Left cardiac atrium (tissue), 4 donors: Measurements from ENCODE around the gene EFNA5. TPM values are rescaled to one million over a fixed set of nuclear protein-coding genes. Genes with fewer than 3 reads are reported as not detected.
A peak's percentile ranks its signal among the peaks of the same experiment; 100 is the strongest.

Source experiments
- ATAC-seq, 2 donors: fragments of 200-7000 bp; cut with Tn5 transposase; one replicate each; pipeline ENCODE4 v1.9.1; 2020; ENCODE audit warnings: mild to moderate bottlenecking in 2 of 2, moderate library complexity in 2 of 2
- DNase-seq: peaks from one replicate; pipeline ENCODE4 v3.0.0-alpha.2; 2020
- intact Hi-C, 2 donors: fragments of 100-400 bp; cut with DNase I; formaldehyde crosslinking; loops; one replicate each; pipeline versions ENCODE4 v1.14.1 to v1.15.1; 2022 to 2023
- total RNA-seq, 2 donors: library from RNA; stranded (reverse); fragmentation: NEBNext Ultra II Directional; extraction: Animal tissue kit (Norgen Biotek cat#: 25700); gene quantifications; one replicate each; pipeline ENCODE4 v1.2.1, GENCODE V29; 2021
- donor health status: DM: no; HTN: yes; CAD: no.
- donor health status: DM: no; HTN: yes; CAD: no; lungs with severe emphysema.
- donor health status: DM: yes; HTN: yes; CAD: no.
- donor health status: Dilated cardiomyopathy.

The EFNA5 gene
- total RNA-seq, 2 donors from 2014 or later, result 23.9 to 29.2 TPM

DNA sequence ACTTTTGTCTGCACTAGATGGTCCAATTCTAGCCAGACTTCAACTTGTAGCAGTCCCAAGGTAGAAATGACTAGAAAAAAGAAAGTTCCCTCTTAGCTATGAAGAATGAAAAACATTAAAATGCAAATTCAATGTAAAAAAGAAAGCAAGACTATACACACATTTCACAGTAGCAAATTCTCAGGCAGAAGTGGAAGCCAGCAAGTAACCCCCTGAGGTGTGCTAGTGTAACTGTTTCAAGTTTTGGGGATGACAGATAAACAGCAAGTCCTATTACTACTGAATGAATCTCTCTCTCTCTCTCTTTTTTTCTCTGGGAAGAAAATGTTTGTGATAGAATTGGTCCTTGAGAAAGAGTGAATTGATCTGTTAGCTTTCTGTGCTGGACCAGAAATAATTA lies 185.6 kb downstream of the EFNA5 start:
- no peak for DNase-seq
- intact Hi-C loops, result no loop called here
- ATAC-seq, result no peak

DNA sequence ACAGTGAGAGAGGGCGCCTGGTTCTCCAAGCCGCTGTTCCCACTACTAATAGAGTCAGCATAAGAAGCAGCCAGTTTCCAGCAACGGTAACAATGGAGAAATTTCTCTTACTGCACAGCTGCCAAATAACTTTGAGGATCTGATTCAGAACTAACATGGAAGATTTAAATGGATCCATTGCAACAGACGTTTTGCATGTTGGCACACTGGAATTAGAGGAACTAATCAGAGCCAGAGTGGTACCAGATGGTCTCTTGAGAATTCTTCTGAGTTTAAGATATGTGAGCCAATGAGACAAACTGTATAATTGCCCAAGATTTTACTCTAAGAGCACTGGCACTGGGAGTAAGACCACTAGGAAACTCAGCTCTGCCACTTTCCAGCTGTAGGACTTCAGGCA lies 186.5 kb downstream of the EFNA5 start:
- DNase-seq (no peak), ATAC-seq (peak in 1 of 2 donors; percentile 41)
- intact Hi-C loops, result no loop called here

DNA sequence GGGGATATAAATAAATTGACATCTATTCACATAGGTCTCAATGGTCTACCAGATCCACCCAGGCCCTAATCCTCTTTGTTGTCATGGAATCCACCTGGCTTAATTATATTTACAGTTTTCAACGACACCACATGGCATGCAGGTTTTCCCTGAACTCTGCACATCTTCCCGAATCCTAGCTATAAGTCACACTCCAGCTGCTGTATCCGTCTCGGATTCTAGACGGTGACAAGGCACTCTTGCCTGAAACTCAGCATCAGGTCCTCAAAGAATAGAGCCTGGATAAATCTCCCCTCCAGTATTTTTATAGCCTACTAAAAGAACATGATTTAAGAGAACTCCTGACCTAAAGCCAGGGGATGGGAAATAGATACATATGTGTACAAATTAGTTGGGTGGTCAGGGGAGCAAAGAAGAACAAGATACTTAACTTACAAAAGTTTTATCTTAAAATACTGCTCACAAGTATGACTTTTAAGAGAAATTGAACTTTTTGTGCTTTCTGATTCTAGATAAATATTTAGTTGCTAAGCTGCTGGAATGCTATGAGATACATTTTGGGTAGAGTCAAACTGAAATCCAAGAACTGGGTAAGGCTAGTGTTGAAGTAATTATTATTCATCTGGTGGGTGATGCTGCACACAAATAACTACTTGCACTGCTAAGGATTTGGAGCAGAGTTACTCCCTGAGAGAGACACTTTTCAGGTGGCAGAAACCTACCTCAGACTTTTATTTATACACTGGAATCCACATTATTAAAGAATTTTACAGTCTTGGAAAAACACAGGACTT lies 187.3 kb downstream of the EFNA5 start:
- intact Hi-C loops, result no loop called here
- ATAC-seq (no peak), DNase-seq (no peak)

DNA sequence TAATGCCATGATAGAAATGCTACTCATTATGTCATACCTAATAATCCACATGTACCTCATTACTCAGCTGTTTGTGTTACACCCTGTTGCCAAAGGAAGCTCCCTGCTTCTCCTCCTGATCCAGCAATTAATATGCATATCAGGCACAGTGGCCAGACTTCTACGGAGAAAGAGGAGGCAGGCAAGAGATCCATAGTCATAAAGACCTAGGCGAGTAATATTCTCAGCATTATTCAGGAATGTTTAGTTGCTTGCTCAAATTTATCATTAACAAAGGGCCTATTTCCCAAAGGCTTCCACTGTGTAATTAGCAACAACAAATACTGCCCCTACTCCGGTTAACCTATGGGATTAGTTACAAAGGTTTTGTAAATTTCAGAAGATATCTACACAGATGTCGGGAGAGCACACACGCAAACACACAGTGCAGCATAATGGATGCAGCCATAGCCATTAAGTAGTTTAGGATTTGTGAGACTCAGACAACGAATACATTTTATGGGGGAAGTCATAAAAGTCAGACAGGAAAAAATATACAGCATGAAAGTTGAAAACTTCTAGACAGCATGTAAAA lies 192.6 kb downstream of the EFNA5 start:
- intact Hi-C loops, result loop anchor here in 1 of 2 donors (10.0 kb wide), 1 partner anchor 77 kb away; no protein-coding TSS in a partner anchor
- ATAC-seq (peak in 1 of 2 donors; percentile 45), DNase-seq (no peak)

DNA sequence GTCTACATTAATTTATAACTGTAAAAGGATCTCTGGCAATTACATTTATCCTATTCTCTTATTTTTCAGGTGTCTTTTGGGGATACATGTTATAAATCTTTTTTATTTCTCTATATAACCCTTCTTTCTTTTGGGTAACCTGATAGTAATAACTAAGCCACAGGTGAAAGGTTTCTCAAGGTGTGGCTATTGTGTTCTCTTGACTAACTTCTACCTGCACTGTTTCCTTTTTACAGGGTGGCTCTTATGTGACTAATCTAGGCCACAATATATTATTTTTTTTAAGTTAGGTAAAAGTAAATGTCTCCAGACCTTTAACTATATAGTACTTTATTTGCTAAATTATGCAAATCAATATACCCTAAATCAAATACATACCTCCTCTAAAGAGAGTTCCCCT lies 193.2 kb downstream of the EFNA5 start:
- intact Hi-C loops, result loop anchor here in 1 of 2 donors (10.0 kb wide), 1 partner anchor 77 kb away; no protein-coding TSS in a partner anchor
- DNase-seq (no peak), ATAC-seq (no peak)

DNA sequence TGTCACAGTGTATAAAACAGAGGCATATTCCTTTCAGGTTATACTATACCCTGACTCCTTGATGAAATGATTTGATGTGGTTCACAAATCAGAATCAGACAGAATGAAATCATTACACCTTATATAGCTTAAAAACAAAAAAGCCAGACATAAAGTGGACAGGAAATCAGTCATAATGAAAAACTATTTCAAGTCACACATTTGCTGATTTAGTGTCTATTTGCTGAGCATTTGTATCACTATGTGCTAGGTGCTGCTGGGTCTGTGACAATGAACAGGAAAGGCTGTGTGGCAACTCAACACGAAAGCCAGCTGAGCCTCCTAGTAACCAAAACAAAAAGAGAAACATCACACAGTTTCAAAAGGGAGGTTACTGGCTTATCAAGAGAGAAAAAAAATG lies 194.0 kb downstream of the EFNA5 start:
- intact Hi-C loops, result loop anchor here in 1 of 2 donors (10.0 kb wide), 1 partner anchor 78 kb away; no protein-coding TSS in a partner anchor
- no peak for DNase-seq
- ATAC-seq, result peak; percentile 42 to 66

DNA sequence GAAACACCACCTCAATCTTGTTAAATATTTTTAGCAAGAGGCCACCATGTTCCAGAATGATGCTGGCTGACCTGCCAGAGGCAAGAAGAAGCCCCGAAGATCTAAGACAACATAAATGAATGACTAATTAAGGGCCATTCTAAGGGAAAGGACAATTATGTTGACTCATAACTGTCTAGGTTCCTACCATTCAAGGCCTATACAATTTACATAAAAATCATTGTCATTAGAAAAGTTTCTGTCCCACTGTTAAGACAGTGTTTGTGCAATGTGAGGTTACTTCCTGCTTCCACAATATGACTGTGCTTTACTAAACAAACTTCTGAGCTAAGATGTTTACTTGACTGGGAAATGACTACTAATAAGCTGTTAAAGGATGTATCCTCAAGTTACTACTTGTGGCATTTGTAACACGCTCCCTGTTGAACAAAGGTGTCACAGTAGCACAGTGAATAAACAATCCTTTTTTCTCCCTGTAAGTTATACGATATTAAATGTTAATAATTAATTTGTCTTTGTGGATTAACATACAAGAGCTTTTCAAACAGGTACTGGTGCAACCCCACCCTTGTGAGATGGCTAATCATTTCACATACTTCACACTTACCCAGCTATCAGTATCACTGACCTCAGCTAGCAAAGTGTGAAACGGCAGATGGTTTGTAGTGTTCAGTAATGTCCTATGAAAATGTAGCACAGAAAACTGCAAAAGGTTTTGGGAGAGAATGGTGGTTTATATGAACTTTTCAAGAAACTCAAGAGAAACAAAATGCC lies 195.8 kb downstream of the EFNA5 start:
- DNase-seq, result no peak
- peak; percentile 28 to 53 for ATAC-seq
- intact Hi-C loops, result loop anchor here in 1 of 2 donors (10.0 kb wide), 1 partner anchor 80 kb away; no protein-coding TSS in a partner anchor

DNA sequence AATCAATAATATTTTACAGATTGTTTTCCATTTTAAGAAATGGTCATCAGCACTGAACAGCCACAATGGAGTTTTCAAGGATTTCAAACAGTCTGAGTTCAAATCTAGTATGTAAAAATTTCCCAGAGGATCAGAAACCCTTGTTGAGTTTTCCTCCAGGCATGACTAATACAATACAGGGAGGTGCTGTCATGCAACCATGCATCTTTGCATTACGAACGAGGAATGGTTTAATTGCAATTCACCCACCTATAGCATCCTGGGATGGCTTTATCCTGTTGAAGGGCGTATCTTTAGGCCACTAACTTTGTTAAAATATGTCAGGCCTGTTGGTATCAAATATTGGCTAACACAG lies 196.4 kb downstream of the EFNA5 start:
- DNase-seq (no peak), ATAC-seq (peak in 1 of 2 donors; percentile 7)
- intact Hi-C loops, result loop anchor here in 1 of 2 donors (10.0 kb wide), 1 partner anchor 80 kb away; no protein-coding TSS in a partner anchor

DNA sequence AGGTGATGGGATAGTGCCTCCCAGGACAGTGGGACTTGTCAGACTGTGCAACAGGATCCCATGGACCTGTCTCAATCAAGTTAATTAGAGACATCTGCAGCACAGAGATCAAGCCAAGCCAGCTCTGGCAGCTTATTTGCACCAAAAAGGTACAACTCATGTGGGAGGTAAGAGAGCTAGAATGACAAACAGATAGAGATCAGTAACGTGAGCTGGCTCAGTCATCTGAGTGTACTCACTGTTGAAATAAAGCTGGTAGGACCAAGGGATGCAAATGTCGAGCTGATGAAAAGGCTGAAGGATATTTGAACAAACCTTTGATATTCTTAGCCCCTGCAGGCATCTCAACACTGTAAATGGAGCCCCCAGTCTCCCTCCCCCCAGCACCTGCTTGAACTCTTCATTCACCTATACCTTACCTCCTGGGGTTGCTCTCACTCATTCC lies 198.1 kb downstream of the EFNA5 start:
- intact Hi-C loops, result loop anchor here in 1 of 2 donors (10.0 kb wide), 1 partner anchor 82 kb away; no protein-coding TSS in a partner anchor
- ATAC-seq, result no peak
- no peak for DNase-seq

DNA sequence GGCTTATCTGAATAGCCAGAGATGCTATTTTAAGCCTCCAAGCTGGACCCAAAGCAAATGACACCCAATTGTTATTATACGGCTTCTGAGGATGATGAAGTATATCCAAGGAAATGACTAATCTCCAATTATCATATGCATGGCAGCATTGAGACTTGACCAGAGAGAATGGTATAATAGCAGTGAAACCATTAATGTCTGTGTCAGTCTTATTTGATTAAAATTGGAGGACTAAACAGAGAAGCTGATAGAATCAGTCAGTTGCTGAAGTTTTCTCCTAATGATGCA lies 200.5 kb downstream of the EFNA5 start:
- intact Hi-C loops, result loop anchor here in 1 of 2 donors (10.0 kb wide), 1 partner anchor 85 kb away; no protein-coding TSS in a partner anchor
- DNase-seq (no peak), ATAC-seq (no peak)

DNA sequence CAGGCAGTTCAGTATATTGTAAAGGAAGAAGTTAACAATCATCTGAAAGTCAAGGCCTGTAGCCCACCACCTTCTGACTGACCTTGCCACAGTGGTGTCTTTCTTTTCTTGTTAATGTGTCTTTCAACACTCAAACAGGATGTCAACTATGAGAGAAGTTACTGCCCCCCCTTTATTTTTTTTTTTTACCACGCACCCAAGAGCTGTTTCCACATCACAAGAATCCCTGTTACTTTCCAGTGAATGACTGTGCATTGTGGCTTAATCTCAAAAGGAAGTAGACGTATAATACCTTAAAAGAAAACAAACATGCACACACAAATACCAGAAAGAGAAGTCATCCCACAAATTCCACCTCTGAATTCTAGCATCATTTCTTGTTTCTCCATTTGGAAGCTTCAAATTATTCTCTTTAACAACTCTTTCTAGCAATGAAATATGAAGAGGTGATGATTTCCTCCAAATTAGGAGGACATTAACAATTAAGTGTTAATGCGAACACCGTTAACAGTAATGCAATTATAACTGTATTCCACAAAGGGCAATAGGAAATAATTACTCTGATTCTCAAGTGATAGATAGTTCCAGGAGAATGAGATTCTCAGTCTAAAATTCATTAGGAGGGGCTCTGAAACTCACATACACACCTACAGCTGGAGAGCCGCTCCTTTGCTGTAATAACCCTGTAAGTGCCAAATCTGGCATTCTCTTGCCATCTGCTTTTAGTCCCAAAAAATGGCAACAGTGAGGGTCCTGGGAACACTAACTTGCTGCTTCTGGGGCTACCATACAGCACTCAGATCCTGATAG lies 201.0 kb downstream of the EFNA5 start:
- DNase-seq, result no peak
- intact Hi-C loops, result loop anchor here in 1 of 2 donors (10.0 kb wide), 1 partner anchor 85 kb away; no protein-coding TSS in a partner anchor
- peak in 1 of 2 donors; percentile 35 for ATAC-seq

DNA sequence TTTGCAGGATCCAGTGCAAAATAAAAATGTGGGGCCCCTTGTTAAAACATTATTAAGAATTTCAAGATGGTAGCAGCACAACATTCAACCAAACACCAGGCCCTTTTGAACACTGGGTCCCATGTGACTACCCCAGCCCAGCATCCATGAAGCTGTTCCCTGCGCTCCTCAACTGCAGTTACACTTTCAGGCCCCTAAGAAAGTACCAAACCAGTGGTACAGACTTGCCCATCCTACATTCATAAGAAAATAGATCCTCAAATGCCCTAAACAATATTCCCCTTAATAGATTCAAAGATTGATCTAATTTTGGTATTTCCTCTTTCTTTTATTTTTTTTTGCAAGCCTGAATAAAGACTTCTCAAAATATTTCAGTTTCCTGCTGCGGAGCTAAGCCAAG lies 201.7 kb downstream of the EFNA5 start:
- intact Hi-C loops, result no loop called here
- ATAC-seq, result no peak
- DNase-seq, result no peak

DNA sequence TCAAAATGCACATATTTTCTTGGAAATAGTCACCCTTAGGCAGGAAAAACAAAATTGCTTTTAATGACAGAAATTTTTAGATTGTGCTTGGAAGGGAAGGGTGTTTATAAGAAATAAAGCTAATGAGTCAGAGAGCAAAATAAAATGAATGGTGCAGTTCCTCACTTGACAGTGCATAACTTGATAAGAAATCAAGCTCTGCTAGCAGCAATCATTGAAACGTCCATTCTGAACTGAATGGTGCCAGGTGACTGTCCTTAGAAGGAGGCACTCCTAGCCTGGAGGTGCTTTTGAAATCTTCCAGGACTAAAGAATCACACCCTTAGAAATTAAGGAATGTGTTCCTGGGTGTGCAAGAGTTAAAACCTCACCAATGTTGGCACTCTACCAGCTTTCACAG lies 202.5 kb downstream of the EFNA5 start:
- intact Hi-C loops, result no loop called here
- no peak for DNase-seq
- peak; percentile 52 to 67 for ATAC-seq

DNA sequence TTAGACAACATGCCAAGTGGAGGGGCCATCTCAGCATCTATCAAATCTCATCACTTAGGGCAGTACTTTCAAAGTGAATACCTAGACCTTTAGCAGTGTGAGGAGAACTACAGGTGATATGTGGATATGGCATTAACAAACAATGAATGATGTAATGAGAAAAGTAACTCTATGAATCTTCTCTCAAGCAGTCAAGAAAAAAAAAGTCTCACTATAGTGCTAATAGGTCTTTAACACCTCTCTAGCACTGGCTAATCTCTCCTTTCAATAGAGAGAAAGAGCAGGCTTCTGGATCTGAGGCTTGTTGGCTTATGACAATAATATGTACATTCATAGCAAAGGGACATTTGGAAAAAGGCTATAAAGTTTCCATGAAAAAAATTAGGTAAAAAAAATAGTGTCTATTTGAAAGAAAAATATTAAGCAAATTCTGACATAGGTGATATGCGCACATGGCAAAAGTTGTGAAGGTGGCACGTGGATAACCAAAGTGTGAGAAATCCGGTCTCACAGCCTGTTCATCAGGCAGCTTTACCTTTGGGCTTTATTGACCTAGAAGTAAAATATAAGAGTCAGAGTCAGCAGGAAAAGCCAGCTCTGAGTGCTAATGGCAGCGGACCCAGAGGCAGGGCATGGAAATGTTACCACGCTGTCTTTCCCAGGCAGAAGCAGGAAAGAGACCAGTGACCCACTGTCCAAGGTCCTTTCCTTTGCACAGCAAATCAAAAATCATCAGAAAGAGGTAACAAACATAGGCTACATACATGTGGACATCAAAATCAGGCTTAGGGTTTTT lies 203.4 kb downstream of the EFNA5 start:
- DNase-seq, result no peak
- intact Hi-C loops, result no loop called here
- peak; percentile 19 to 45 for ATAC-seq

DNA sequence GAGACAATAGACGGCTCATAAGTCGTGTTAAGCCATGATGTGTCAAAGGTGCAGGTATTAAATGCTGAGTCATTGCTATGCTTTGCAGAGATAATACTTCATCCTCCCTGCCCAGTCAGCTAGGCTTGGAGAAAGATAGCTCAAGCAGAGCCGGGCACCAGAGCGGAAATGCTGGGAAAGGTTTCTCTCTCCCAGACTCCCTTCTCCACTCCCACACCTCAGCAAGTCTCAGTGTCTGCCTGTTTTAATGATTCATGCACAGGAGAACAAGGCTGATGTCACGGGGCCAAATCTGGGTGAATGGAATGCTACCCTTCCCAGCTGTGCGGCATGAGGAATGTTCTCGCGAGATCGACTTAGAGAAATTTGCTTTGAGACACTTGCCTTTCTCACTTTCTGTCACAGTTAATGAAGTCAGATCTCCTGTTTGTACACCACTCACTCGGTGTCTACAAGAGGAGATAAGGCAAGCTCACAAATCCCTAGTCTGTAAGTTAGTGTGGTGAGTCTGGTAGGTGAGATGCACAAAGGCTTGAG lies 204.4 kb downstream of the EFNA5 start:
- intact Hi-C loops, result no loop called here
- peak; percentile 42 to 89 for ATAC-seq
- DNase-seq, result peak; percentile 34

DNA sequence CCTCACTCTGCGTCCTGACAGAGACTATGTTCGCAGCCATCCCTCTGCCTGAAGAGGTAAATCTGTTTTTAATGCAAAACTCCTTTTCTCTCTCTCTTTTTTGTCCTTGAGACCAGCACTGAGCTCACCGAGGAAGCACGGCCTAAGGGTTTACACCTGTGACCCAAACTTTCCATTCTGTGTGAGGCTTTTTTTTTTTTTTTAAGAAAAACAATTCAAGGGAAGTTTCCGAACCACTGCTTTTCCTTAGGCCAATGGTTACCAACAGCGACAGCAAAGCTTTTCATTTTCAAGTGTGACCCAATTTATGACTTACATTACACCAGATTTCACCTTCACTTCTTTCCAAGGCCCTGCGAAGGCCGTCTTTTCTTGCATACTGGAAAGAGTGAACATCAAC lies 205.9 kb downstream of the EFNA5 start:
- no peak for ATAC-seq
- intact Hi-C loops, result no loop called here

DNA sequence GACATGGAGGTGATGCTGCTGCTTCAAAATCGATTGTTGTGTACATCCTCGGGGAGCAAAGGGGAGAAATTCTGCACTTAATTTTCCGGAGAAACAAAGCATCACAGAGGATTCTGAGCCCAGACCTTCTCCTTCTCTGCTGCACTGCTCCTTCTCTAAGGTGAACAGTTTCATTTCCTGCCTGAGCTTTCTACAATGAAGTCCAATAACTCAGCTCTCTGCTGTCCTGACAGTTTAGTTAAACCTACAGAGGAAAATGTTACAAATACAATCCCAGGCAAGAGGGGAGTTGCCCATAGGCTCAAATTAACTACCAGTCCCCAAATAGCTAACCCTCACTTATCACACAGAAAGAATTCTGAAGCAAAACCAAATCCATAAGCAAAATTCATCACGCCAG lies 206.3 kb downstream of the EFNA5 start:
- ATAC-seq (no peak), DNase-seq (no peak)
- intact Hi-C loops, result no loop called here

More for the DNA sequence above, 205.9 kb downstream of the EFNA5 start:
- DNase-seq, result no peak

DNA sequence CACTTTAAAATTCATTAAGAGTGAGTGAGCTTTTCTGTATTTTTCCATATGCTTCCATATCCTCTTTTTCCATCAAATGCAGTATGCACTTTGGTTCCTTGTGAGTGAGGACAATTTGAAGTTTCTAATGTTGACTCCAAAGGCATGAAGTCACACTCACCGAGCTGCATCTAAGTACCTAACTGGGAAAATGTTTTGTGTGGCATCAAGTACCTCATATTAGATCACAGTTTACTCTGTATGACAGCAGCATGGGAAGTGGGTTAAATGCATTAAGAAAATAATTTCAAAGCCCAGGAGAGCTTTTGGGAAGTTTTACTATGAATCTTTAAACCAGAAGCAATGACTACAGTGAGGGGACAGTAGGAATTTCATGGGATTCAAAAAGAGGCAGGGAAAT lies 207.0 kb downstream of the EFNA5 start:
- no peak for DNase-seq
- intact Hi-C loops, result no loop called here
- ATAC-seq, result no peak
